HG03139 (cell line): ENCODE results near the gene ARPC1A.
A peak's percentile ranks its signal among the peaks of the same experiment; 100 is the strongest.
"Not testable (repeated sequence)": the region's sequence is repeated elsewhere in the genome, so short reads cannot be mapped to it uniquely, and the experiment has no call there.

Experiments used
- ATAC-seq: cut with Tn5 transposase; IDR thresholded peaks from one replicate; pipeline ENCODE4 v1.9.1; 2021; ENCODE audit not compliant: unreplicated experiment

Gene ARPC1A

GRCh38 chr7:99325592-99326407 lies at the start of gene ARPC1A:
TSS of gene ARPC1A (plus strand) at chr7:99325898. CDS start at chr7:99333354, 7,456 bp downstream.
- ATAC-seq = peak; percentile 85

- no peak for ATAC-seq
Observed at GRCh38 chr7:99278180-99278579, 47.5 kb upstream of the ARPC1A start.

GRCh38 chr7:99284165-99284564 lies 41.5 kb upstream of the ARPC1A start:
- ATAC-seq = not testable (repeated sequence)

GRCh38 chr7:99287779-99288534 lies 37.7 kb upstream of the ARPC1A start:
- ATAC-seq = no peak

GRCh38 chr7:99289185-99289584 lies 36.5 kb upstream of the ARPC1A start:
- ATAC-seq = no peak

- not testable (repeated sequence) for ATAC-seq
Observed at GRCh38 chr7:99290148-99290547, 35.5 kb upstream of the ARPC1A start.

- ATAC-seq = no peak
Observed at GRCh38 chr7:99290980-99291607, 34.6 kb upstream of the ARPC1A start.

GRCh38 chr7:99292127-99292526 lies 33.6 kb upstream of the ARPC1A start:
- ATAC-seq = no peak

GRCh38 chr7:99293167-99293566 lies 32.5 kb upstream of the ARPC1A start:
- no peak for ATAC-seq

GRCh38 chr7:99293650-99294049 lies 32.0 kb upstream of the ARPC1A start:
- ATAC-seq = no peak

- ATAC-seq = no peak
Observed at GRCh38 chr7:99296471-99296870, 29.2 kb upstream of the ARPC1A start.

GRCh38 chr7:99301496-99301895 lies 24.2 kb upstream of the ARPC1A start:
- ATAC-seq = no peak

- ATAC-seq = no peak
Observed at GRCh38 chr7:99305473-99306260, 20.0 kb upstream of the ARPC1A start.

GRCh38 chr7:99308461-99309074 lies 17.1 kb upstream of the ARPC1A start:
- no peak for ATAC-seq

- ATAC-seq = no peak
Observed at GRCh38 chr7:99309111-99309510, 16.6 kb upstream of the ARPC1A start.

- ATAC-seq = no peak
Observed at GRCh38 chr7:99310004-99310403, 15.7 kb upstream of the ARPC1A start.

GRCh38 chr7:99311702-99312101 lies 14.0 kb upstream of the ARPC1A start:
- no peak for ATAC-seq

- no peak for ATAC-seq
Observed at GRCh38 chr7:99312316-99313203, 13.1 kb upstream of the ARPC1A start.

GRCh38 chr7:99313204-99313573 lies 12.5 kb upstream of the ARPC1A start:
- no peak for ATAC-seq

GRCh38 chr7:99314504-99314903 lies 11.2 kb upstream of the ARPC1A start:
- ATAC-seq = no peak
